ENCODE results near the gene FAM151A.

Gene FAM151A

GRCh38 chr1:54623216-54624007 is at the start of gene FAM151A:
Gene FAM151A (minus strand): TSS chr1:54623525. CDS start chr1:54623395, 130 bp downstream.
- no peak for FAIRE-seq

GRCh38 chr1:54671985-54672608 is 48.8 kb upstream of the FAM151A start:
- no peak for FAIRE-seq

GRCh38 chr1:54668567-54668966 is 45.2 kb upstream of the FAM151A start:
- no peak for FAIRE-seq

- FAIRE-seq = no peak
Measured at GRCh38 chr1:54667797-54668196, 44.5 kb upstream of the FAM151A start.

GRCh38 chr1:54666333-54666732 is 43.0 kb upstream of the FAM151A start:
- no peak for FAIRE-seq

- FAIRE-seq = no peak
Measured at GRCh38 chr1:54665852-54666251, 42.5 kb upstream of the FAM151A start.

- FAIRE-seq = no peak
Measured at GRCh38 chr1:54664364-54664763, 41.0 kb upstream of the FAM151A start.

- no peak for FAIRE-seq
Measured at GRCh38 chr1:54663725-54664124, 40.4 kb upstream of the FAM151A start.

GRCh38 chr1:54658164-54658913 is 35.0 kb upstream of the FAM151A start:
- no peak for FAIRE-seq

GRCh38 chr1:54653036-54653435 is 29.7 kb upstream of the FAM151A start:
- FAIRE-seq = no peak

- no peak for FAIRE-seq
Measured at GRCh38 chr1:54652168-54652567, 28.8 kb upstream of the FAM151A start.

- FAIRE-seq = no peak
Measured at GRCh38 chr1:54651608-54652007, 28.3 kb upstream of the FAM151A start.

GRCh38 chr1:54650417-54650816 is 27.1 kb upstream of the FAM151A start:
- FAIRE-seq = no peak

- FAIRE-seq = no peak
Measured at GRCh38 chr1:54649921-54650320, 26.6 kb upstream of the FAM151A start.

- no peak for FAIRE-seq
Measured at GRCh38 chr1:54649130-54649898, 26.0 kb upstream of the FAM151A start.

GRCh38 chr1:54645806-54646676 is 22.7 kb upstream of the FAM151A start:
- no peak for FAIRE-seq

- FAIRE-seq = no peak
Measured at GRCh38 chr1:54643736-54644135, 20.4 kb upstream of the FAM151A start.

GRCh38 chr1:54640863-54641836 is 17.8 kb upstream of the FAM151A start, which contains the start of gene MROH7:
Gene MROH7 (plus strand): TSS chr1:54641786. CDS start chr1:54652927, 11,141 bp downstream.
- no peak for FAIRE-seq

GRCh38 chr1:54640361-54640760 is 17.0 kb upstream of the FAM151A start:
- no peak for FAIRE-seq

Data from A204.1 (cell line).